Neuronal stem cell (in vitro differentiated cells): ENCODE results near the gene IKBIP.

Source experiments
- DNase-seq: peaks from one replicate; pipeline ENCODE4 v3.0.0-alpha.2; 2013; ENCODE audit warnings: low spot score
- H2AFZ ChIP-seq: one replicate; pipeline ENCODE4 v1.6.1; 2013; ENCODE audit warnings: mild to moderate bottlenecking, low read length, inconsistent platforms
- H2AK5ac ChIP-seq: 2 replicates; pipeline ENCODE4 v1.6.1; 2013; ENCODE audit warnings: low read depth, mild to moderate bottlenecking, inconsistent platforms, low read length, moderate library complexity, mixed read lengths
- H2BK120ac ChIP-seq: 2 replicates; pipeline ENCODE4 v1.6.1; 2013; ENCODE audit warnings: low read depth, mild to moderate bottlenecking, inconsistent platforms, low read length, moderate library complexity, mixed read lengths
- H2BK12ac ChIP-seq: one replicate; pipeline ENCODE4 v1.6.1; 2013; ENCODE audit warnings: low read length, inconsistent platforms
- H2BK15ac ChIP-seq: 2 replicates; pipeline ENCODE4 v1.6.1; 2013; ENCODE audit warnings: mild to moderate bottlenecking, low read length, inconsistent platforms, mixed read lengths
- H2BK5ac ChIP-seq: one replicate; pipeline ENCODE4 v1.6.1; 2013; ENCODE audit warnings: inconsistent platforms, mild to moderate bottlenecking, low read length, moderate library complexity
- H3K14ac ChIP-seq: one replicate; pipeline ENCODE4 v1.6.1; 2013; ENCODE audit warnings: low read length, inconsistent platforms
- H3K18ac ChIP-seq: 2 replicates; pipeline ENCODE4 v1.6.1; 2013; ENCODE audit warnings: low read length, inconsistent platforms
- H3K23ac ChIP-seq: 2 replicates; pipeline ENCODE4 v1.6.1; 2013; ENCODE audit warnings: low read depth, mild to moderate bottlenecking, mixed read lengths, low read length, inconsistent platforms; ENCODE audit not compliant: poor library complexity
- H3K27ac ChIP-seq: replicated peaks from 3 replicates; pipeline ENCODE4 v1.5.1; 2013; ENCODE audit warnings: low read length, inconsistent platforms
- H3K27me3 ChIP-seq, 3 experiments: 2 replicates each; pipeline ENCODE4 v1.6.1; 2013; ENCODE audit warnings: low read length in 3 of 3, mild to moderate bottlenecking in 2 of 3, inconsistent platforms in 1 of 3, low read depth in 1 of 3, mixed read lengths in 1 of 3, moderate library complexity in 1 of 3; ENCODE audit not compliant: control insufficient read depth in 3 of 3, insufficient read depth in 3 of 3
- H3K36me3 ChIP-seq, 2 donors: replicated peaks in 1 of 2; 2 replicates each; pipeline ENCODE4 v1.6.1; 2013; ENCODE audit warnings: low read length in 2 of 2; ENCODE audit not compliant: control insufficient read depth in 2 of 2, insufficient read depth in 2 of 2
- H3K4ac ChIP-seq: 2 replicates; pipeline ENCODE4 v1.6.1; 2013; ENCODE audit warnings: inconsistent platforms, mild to moderate bottlenecking, low read length, moderate library complexity
- H3K4me1 ChIP-seq, 2 donors: 1 replicate in 1 of 2; 2 replicates in 1 of 2; pipeline ENCODE4 v1.6.1; 2013; ENCODE audit warnings: low read length in 2 of 2, low read depth in 1 of 2; ENCODE audit not compliant: control insufficient read depth in 2 of 2, insufficient read depth in 1 of 2
- H3K4me2 ChIP-seq: one replicate; pipeline ENCODE4 v1.6.1; 2013; ENCODE audit warnings: mild to moderate bottlenecking, low read length, inconsistent platforms; ENCODE audit not compliant: insufficient read depth, poor library complexity, severe bottlenecking
- H3K4me3 ChIP-seq, 2 donors: 2 replicates each; pipeline ENCODE4 v1.5.1; 2013; ENCODE audit warnings: low read length in 2 of 2, mild to moderate bottlenecking in 2 of 2, inconsistent platforms in 1 of 2, moderate library complexity in 1 of 2
- H3K79me1 ChIP-seq: one replicate; pipeline ENCODE4 v1.6.1; 2013; ENCODE audit warnings: low read depth, mild to moderate bottlenecking, inconsistent platforms, low read length, moderate library complexity
- H3K9ac ChIP-seq: one replicate; pipeline ENCODE4 v1.6.1; 2013; ENCODE audit warnings: mild to moderate bottlenecking, low read depth, low read length, inconsistent platforms; ENCODE audit not compliant: poor library complexity
- H3K9me3 ChIP-seq, 2 donors: replicated peaks in 1 of 2; 2 replicates each; pipeline versions ENCODE3 to v1.6.1; 2013; ENCODE audit warnings: low read length in 2 of 2, mild to moderate bottlenecking in 2 of 2, inconsistent platforms in 1 of 2, low read depth in 1 of 2, mixed read lengths in 1 of 2, moderate library complexity in 1 of 2; ENCODE audit not compliant: control insufficient read depth in 2 of 2, insufficient read depth in 1 of 2
- H4K8ac ChIP-seq: one replicate; pipeline ENCODE4 v1.6.1; 2013; ENCODE audit warnings: low read depth, mild to moderate bottlenecking, inconsistent platforms, low read length, moderate library complexity
- H4K91ac ChIP-seq: one replicate; pipeline ENCODE4 v1.6.1; 2013; ENCODE audit warnings: low read length, low read depth, mild to moderate bottlenecking, inconsistent platforms; ENCODE audit not compliant: poor library complexity
- WGBS, 2 donors: extraction: QIAGEN DNeasy Blood & Tissue Kit; methylation state at CpG; one replicate each; pipeline ENCODE4 v1.1.7; 2013; ENCODE audit warnings: missing lambda C conversion rate in 2 of 2, mixed read lengths in 1 of 2; ENCODE audit not compliant: insufficient read length in 2 of 2, insufficient replicate concordance in 1 of 2; ENCODE audit errors: extremely low coverage in 2 of 2; 5-methylcytosine and 5-hydroxymethylcytosine counted together

The IKBIP gene

DNA sequence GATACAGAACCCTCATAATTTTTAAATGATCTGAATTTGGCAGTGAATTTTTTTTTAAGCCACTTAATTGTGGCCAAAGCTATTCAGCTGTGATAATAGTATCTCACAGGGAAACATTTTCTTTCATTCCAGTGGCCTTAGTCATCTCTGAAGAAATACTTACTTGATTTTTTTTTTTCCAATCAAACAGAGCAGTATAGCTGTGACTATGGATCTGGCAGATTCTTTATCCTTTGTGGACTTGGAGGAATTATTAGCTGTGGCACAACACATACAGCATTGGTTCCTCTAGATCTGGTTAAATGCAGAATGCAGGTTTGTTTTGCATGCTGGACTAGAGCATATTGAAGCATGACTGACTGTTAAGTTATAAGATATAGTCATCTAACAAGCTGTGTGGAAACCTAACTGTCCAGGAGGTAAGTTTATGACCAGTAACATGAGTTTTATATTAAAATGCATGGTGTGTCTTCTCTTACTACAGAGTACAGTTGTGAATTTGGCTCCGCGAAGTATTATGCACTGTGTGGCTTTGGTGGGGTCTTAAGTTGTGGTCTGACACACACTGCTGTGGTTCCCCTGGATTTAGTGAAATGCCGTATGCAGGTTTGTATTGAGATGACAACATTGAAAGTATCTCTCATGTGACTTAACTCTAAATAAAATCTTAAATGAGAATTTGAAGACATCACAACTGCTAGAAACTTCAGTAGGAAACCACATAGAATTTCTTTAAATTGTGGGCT, 49.2 kb downstream of the IKBIP start:
- no peak overlapping the region for H2BK15ac ChIP-seq
- no peak overlapping the region for H3K4ac ChIP-seq
- H2BK120ac ChIP-seq, result no peak overlapping the region
- no peak overlapping the region for H4K8ac ChIP-seq
- no peak overlapping the region for H2BK5ac ChIP-seq
- H3K36me3 ChIP-seq, result peaks cover 21 to 51% of the 10 kb centered on the region in 2 donors
- H3K9me3 ChIP-seq, result no peaks in the 10 kb centered on the region
- H3K18ac ChIP-seq, result no peak overlapping the region
- H3K27me3 ChIP-seq, result no peaks in the 10 kb centered on the region
- no peak overlapping the region for H2BK12ac ChIP-seq
- no peak overlapping the region for H2AFZ ChIP-seq
- H3K4me2 ChIP-seq, result peak overlapping the region; percentile 23
- no peak overlapping the region for H2AK5ac ChIP-seq
- H3K14ac ChIP-seq, result no peak overlapping the region
- no peak for DNase-seq
- no peak overlapping the region for H4K91ac ChIP-seq
- no peak overlapping the region for H3K23ac ChIP-seq
- H3K79me1 ChIP-seq, result peaks cover 8% of the 10 kb centered on the region
- H3K27ac ChIP-seq, result no peak overlapping the region
- H3K4me1 ChIP-seq, result peaks cover 6 to 10% of the 10 kb centered on the region in 2 donors
- WGBS, 2 donors, result no CpG with 5 or more reads among the region's 3 CpGs
- H3K9ac ChIP-seq, result no peak overlapping the region
- peak overlapping the region in 1 of 2 donors; percentile 98 for H3K4me3 ChIP-seq

- H3K4ac ChIP-seq, result peak overlapping the region; percentile 98
- peak overlapping the region; percentile 18 for H2BK12ac ChIP-seq
- no peak overlapping the region for H4K8ac ChIP-seq
- peaks cover 6 to 10% of the 10 kb centered on the region in 2 donors for H3K4me1 ChIP-seq
- peak overlapping the region; percentile 80 for H2AFZ ChIP-seq
- no peak overlapping the region for H2BK120ac ChIP-seq
- no peak overlapping the region for H4K91ac ChIP-seq
- H2BK5ac ChIP-seq, result peak overlapping the region; percentile 96
- peak overlapping the region; percentile 44 for H3K27ac ChIP-seq
- peak; percentile 9 for DNase-seq
- H2BK15ac ChIP-seq, result no peak overlapping the region
- peak overlapping the region; percentile 94 for H3K18ac ChIP-seq
- H3K79me1 ChIP-seq, result peaks cover 8% of the 10 kb centered on the region
- H3K9ac ChIP-seq, result peak overlapping the region; percentile 100
- H3K23ac ChIP-seq, result peak overlapping the region; percentile 76
- H3K4me3 ChIP-seq, result peak overlapping the region; percentile 98 to 99
- peaks cover 14 to 40% of the 10 kb centered on the region in 2 donors for H3K36me3 ChIP-seq
- WGBS, 2 donors, result no CpG with 5 or more reads among the region's 35 CpGs
- peak overlapping the region; percentile 92 for H2AK5ac ChIP-seq
- peak overlapping the region; percentile 76 for H3K14ac ChIP-seq
- peak overlapping the region; percentile 68 for H3K4me2 ChIP-seq
- H3K9me3 ChIP-seq, result no peaks in the 10 kb centered on the region
- no peaks in the 10 kb centered on the region for H3K27me3 ChIP-seq
These were observed 50.3 kb downstream of the IKBIP start for GRCh38 chr12:98594050-98594835.

DNA sequence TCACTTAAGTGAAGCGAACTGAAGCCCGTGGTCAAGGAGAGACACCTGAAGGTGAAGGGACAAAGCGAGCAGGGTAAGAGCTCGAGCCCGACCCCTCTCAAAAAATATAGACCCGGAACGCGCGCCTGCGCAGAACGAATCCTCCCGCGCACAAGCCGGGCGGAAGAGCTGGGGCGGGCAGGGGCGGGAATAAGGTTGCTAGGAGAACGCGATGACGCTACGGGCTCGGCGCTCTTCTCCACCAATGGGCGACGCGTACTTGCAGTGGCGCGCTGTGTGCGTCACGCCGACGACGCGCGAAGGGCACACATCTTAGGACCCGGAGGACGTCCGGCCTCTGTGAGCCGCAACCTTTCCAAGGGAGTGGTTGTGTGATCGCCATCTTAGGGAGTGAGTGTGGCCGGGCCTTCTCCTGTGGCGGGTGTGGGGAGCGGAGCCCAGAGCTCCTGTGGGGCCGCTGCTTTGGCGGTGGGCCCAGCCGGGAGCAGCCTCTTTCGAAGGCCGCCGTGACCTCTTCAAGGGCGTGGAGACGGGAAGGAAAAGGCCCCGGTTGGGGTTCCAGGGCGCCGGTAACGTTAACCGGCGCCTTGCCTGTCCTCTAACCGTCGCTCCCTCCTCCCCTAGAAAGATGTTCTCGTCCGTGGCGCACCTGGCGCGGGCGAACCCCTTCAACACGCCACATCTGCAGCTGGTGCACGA, 51.1 kb downstream of the IKBIP start, which contains the start of gene SLC25A3:
Gene SLC25A3, plus strand, starts transcription at position 336 of the 699 bp plus-strand sequence. Its CDS starts 293 bp downstream, at position 629.
- Histone ChIP-seq H3K4me3 (peak within 1 kb of the TSS; percentile 98 to 99), H3K9ac (peak within 1 kb of the TSS; percentile 100), H3K4me2 (peak within 1 kb of the TSS; percentile 68), H3K27me3 (no peaks in the 10 kb centered on the region), H3K18ac (peak within 1 kb of the TSS; percentile 94), H3K23ac (peak within 1 kb of the TSS; percentile 76), H3K27ac (peak within 1 kb of the TSS; percentile 44), H2BK15ac (no peak within 1 kb of the TSS), H3K4ac (peak within 1 kb of the TSS; percentile 98), H2BK120ac (no peak within 1 kb of the TSS), H4K91ac (no peak within 1 kb of the TSS), H2AFZ (peak within 1 kb of the TSS; percentile 80), H3K79me1 (peaks cover 8% of the 10 kb centered on the region), H3K36me3 (peaks cover 13 to 34% of the 10 kb centered on the region in 2 donors), H3K9me3 (no peaks in the 10 kb centered on the region), H3K14ac (peak within 1 kb of the TSS; percentile 76), H3K4me1 (peaks cover 6 to 10% of the 10 kb centered on the region in 2 donors), H2AK5ac (peak within 1 kb of the TSS; percentile 92), H2BK12ac (peak within 1 kb of the TSS; percentile 18), H4K8ac (no peak within 1 kb of the TSS), H2BK5ac (peak within 1 kb of the TSS; percentile 96)
- DNase-seq, result peak; percentile 97
- no CpG with 5 or more reads among the region's 67 CpGs for WGBS, 2 donors
